Panc1 (cell line): Measurements from ENCODE around the gene AVEN. TPM values are rescaled to one million over a fixed set of nuclear protein-coding genes. Genes with fewer than 3 reads are reported as not detected.

Source experiments
- ATAC-seq: fragments of 200-7000 bp; cut with Tn5 transposase; 2 replicates; pipeline ENCODE4 v1.9.1; 2020; ENCODE audit warnings: mild to moderate bottlenecking, moderate library complexity
- BruUV-seq: library from RNA; stranded (reverse); fragments of 400-500 nt; replicated peaks from 2 replicates; lab custom pipeline; 2021; lab: Mats Ljungman, UMichigan
- CTCF ChIA-PET: fragments of 300-600 bp; sonication (Branson Sonifier 250); formaldehyde crosslinking; loops from one replicate; lab custom pipeline; 2022; ENCODE audit warnings: antibody characterized with exemption; lab: Charles Lee
- POLR2A ChIA-PET: fragments of 300-600 bp; sonication (Branson Sonifier 250); formaldehyde crosslinking; loops from one replicate; lab custom pipeline; 2022; ENCODE audit warnings: antibody characterized with exemption; lab: Charles Lee
- DNase-seq: peaks from one replicate; pipeline ENCODE4 v3.0.0-alpha.2; 2010; ENCODE audit warnings: low read depth, low spot score
- H3K27ac ChIP-seq: 2 replicates; pipeline ENCODE4 v1.5.1; 2011; ENCODE audit warnings: mild to moderate bottlenecking, low read length, inconsistent platforms
- H3K27me3 ChIP-seq: fragments of 200-500 bp; sonication (Bioruptor generic); 2 replicates; pipeline ENCODE4 v1.6.0; 2014; ENCODE audit warnings: low read length, inconsistent platforms; ENCODE audit not compliant: control insufficient read depth, insufficient read depth
- H3K36me3 ChIP-seq: fragments of 200-500 bp; sonication (Bioruptor generic); 2 replicates; pipeline ENCODE4 v1.5.1; 2014; ENCODE audit warnings: inconsistent platforms, mild to moderate bottlenecking, low read length, moderate library complexity; ENCODE audit not compliant: control insufficient read depth, insufficient read depth
- H3K4me1 ChIP-seq: 2 replicates; pipeline ENCODE4 v1.5.1; 2011; ENCODE audit warnings: inconsistent platforms, mild to moderate bottlenecking, low read length, moderate library complexity; ENCODE audit not compliant: control insufficient read depth, insufficient read depth
- H3K4me3 ChIP-seq, 2 experiments: 2 replicates each; pipeline ENCODE4 v1.5.1; 2011 to 2012; ENCODE audit warnings: low read depth in 2 of 2, low read length in 2 of 2, mild to moderate bottlenecking in 2 of 2, inconsistent platforms in 1 of 2, moderate library complexity in 1 of 2
- H3K9me3 ChIP-seq: fragments of 200-500 bp; sonication (Bioruptor generic); 2 replicates; pipeline ENCODE4 v1.5.1; 2014; ENCODE audit warnings: low read depth, mild to moderate bottlenecking, inconsistent platforms, low read length, moderate library complexity; ENCODE audit not compliant: control insufficient read depth, insufficient read depth
- POLR2AphosphoS5 ChIP-seq: IDR thresholded peaks from 2 replicates; pipeline ENCODE4 v1.6.1; 2012; ENCODE audit warnings: mild to moderate bottlenecking, low read depth, low read length, moderate library complexity
- REST ChIP-seq, 2 experiments: IDR thresholded peaks; 2 replicates each; pipeline ENCODE4 v1.6.1; 2011 to 2012; ENCODE audit warnings: low read depth in 2 of 2, control low read depth in 1 of 2, low read length in 1 of 2, mild to moderate bottlenecking in 1 of 2, moderate library complexity in 1 of 2; ENCODE audit not compliant: insufficient read depth in 1 of 2
- SIN3A ChIP-seq: IDR thresholded peaks from 2 replicates; pipeline ENCODE4 v1.6.1; 2012; ENCODE audit warnings: low read depth, mild to moderate bottlenecking, low read length, moderate library complexity, borderline replicate concordance; ENCODE audit not compliant: insufficient read depth
- TCF7L2 ChIP-seq: IDR thresholded peaks from 2 replicates; pipeline ENCODE4 v1.6.1; 2011; ENCODE audit warnings: mild to moderate bottlenecking, low read depth, low read length, inconsistent platforms
- in situ Hi-C: cut with HindIII; loops from 2 replicates; pipeline ENCODE4 v1.10.0; 2016; ENCODE audit warnings: low sequenced_read_pairs, low pct_unique_long_range_greater_than_20kb
- intact Hi-C: fragments of 100-400 bp; cut with micrococcal nuclease; formaldehyde crosslinking; loops from one replicate; pipeline ENCODE4 v1.10.0; 2022; ENCODE audit not compliant: unreplicated experiment
- total RNA-seq: library from RNA; stranded (reverse); gene quantifications from one replicate; pipeline ENCODE4 v1.2.1, GENCODE V29; 2021; ENCODE audit not compliant: unreplicated experiment
- TF ChIP-seq, protein P1 (sequence below): fragments of 450-650 bp; IDR thresholded peaks from 2 replicates; pipeline ENCODE4 v1.5.1; 2017; ENCODE audit warnings: mild to moderate bottlenecking

The AVEN gene
- total RNA-seq, 1 experiment from 2014 or later: 18.4 TPM

- no peaks in the 10 kb centered on the region for H3K27me3 ChIP-seq
- CTCF ChIA-PET: no interaction called here
- H3K4me1 ChIP-seq: no peaks in the 10 kb centered on the region
- DNase-seq (no peak), ATAC-seq (no peak)
- TF ChIP-seq SIN3A (no peak), REST (IDR thresholded peaks at IDR 0.05; ENCODE audit: insufficient read depth in 1 of 2, low read depth in 2 of 2, low read length in 1 of 2) (no peak), POLR2AphosphoS5 (no peak)
- intact Hi-C loops: no loop called here
- no peaks in the 10 kb centered on the region for H3K36me3 ChIP-seq
- in situ Hi-C loops: no loop called here
- no peak overlapping the region for H3K27ac ChIP-seq
- no TSS peak for BruUV-seq
- POLR2A ChIA-PET: no interaction called here
- H3K9me3 ChIP-seq: no peaks in the 10 kb centered on the region
- no peak overlapping the region for H3K4me3 ChIP-seq
These were observed 20.9 kb downstream of the AVEN start for GRCh38 chr15:34018021-34018645.

GRCh38 chr15:34014556-34014955 is 24.4 kb downstream of the AVEN start:
- in situ Hi-C loops: no loop called here

More at GRCh38 chr15:34014556-34014955, 24.4 kb downstream of the AVEN start:
- TF ChIP-seq, protein P1, sequence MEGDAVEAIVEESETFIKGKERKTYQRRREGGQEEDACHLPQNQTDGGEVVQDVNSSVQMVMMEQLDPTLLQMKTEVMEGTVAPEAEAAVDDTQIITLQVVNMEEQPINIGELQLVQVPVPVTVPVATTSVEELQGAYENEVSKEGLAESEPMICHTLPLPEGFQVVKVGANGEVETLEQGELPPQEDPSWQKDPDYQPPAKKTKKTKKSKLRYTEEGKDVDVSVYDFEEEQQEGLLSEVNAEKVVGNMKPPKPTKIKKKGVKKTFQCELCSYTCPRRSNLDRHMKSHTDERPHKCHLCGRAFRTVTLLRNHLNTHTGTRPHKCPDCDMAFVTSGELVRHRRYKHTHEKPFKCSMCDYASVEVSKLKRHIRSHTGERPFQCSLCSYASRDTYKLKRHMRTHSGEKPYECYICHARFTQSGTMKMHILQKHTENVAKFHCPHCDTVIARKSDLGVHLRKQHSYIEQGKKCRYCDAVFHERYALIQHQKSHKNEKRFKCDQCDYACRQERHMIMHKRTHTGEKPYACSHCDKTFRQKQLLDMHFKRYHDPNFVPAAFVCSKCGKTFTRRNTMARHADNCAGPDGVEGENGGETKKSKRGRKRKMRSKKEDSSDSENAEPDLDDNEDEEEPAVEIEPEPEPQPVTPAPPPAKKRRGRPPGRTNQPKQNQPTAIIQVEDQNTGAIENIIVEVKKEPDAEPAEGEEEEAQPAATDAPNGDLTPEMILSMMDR: no peak
- TF ChIP-seq TCF7L2: no peak
- TF ChIP-seq REST (IDR thresholded peaks at IDR 0.05; ENCODE audit: insufficient read depth in 1 of 2, low read depth in 2 of 2, low read length in 1 of 2): no peak
- no peak for TF ChIP-seq POLR2AphosphoS5
- no peak for TF ChIP-seq SIN3A
- DNase-seq: no peak
- no peaks in the 10 kb centered on the region for H3K9me3 ChIP-seq
- BruUV-seq: no TSS peak
- intact Hi-C loops: no loop called here
- ATAC-seq: no peak
- H3K36me3 ChIP-seq: no peaks in the 10 kb centered on the region
- no peaks in the 10 kb centered on the region for H3K27me3 ChIP-seq
- no peaks in the 10 kb centered on the region for H3K4me1 ChIP-seq
- H3K27ac ChIP-seq: no peak overlapping the region
- no peak overlapping the region for H3K4me3 ChIP-seq
- ChIA-PET CTCF (no interaction called here), POLR2A (no interaction called here)
